GM12878 (cell line): Measurements from ENCODE around the gene MEAK7. TPM values are rescaled to one million over a fixed set of nuclear protein-coding genes. Genes with fewer than 3 reads are reported as not detected.

Experiments used
- ATAC-seq: fragments of 200-7000 bp; cut with Tn5 transposase; 3 replicates; pipeline ENCODE4 v1.9.1; 2020; ENCODE audit warnings: mild to moderate bottlenecking, moderate library complexity
- BruUV-seq: library from RNA; stranded (reverse); fragments of 400-500 nt; replicated peaks from 2 replicates; lab custom pipeline; 2021; lab: Mats Ljungman, UMichigan
- CTCF ChIA-PET: fragments of 300-600 bp; sonication (Branson Sonifier 250); formaldehyde crosslinking; extraction: SDS; loops from one replicate; lab custom pipeline; 2021; ENCODE audit warnings: inconsistent platforms; lab: Yijun Ruan, JAX
- POLR2A ChIA-PET: fragments of 350-600 bp; formaldehyde crosslinking; extraction: SDS; loops from one replicate; lab custom pipeline; 2021; ENCODE audit warnings: inconsistent platforms; lab: Charles Lee
- RAD21 ChIA-PET: fragments of 300-600 bp; sonication (Branson Sonifier 250); formaldehyde crosslinking; loops from one replicate; lab custom pipeline; 2023; ENCODE audit warnings: antibody characterized with exemption; ENCODE audit not compliant: unreplicated experiment; lab: Charles Lee
- SMC1A ChIA-PET: fragments of 300-600 bp; sonication (Branson Sonifier 250); formaldehyde crosslinking; loops from one replicate; lab custom pipeline; 2023; ENCODE audit not compliant: unreplicated experiment, uncharacterized antibody; lab: Charles Lee
- DNase-seq: peaks from one replicate; pipeline ENCODE4 v3.0.0-alpha.2; 2011; ENCODE audit warnings: low read depth, low spot score
- FAIRE-seq: peaks from 3 replicates; lab custom pipeline; 2011; peaks lifted over from hg19 to GRCh38; lab: Jason Lieb, UNC
- H2AFZ ChIP-seq: 2 replicates; pipeline ENCODE4 v1.6.0; 2011; ENCODE audit warnings: low read depth, low read length, control low read depth; ENCODE audit not compliant: control insufficient read depth
- H3K27ac ChIP-seq: 2 replicates; pipeline ENCODE4 v1.5.1; 2011; ENCODE audit warnings: control low read depth; ENCODE audit not compliant: control insufficient read depth, insufficient read depth
- H3K27me3 ChIP-seq, 2 experiments: replicated peaks in 1 of 2; 2 replicates each; pipeline versions ENCODE4 v1.6.0 to v1.6.1; 2011; ENCODE audit warnings: low read length in 1 of 2; ENCODE audit not compliant: control insufficient read depth in 2 of 2, insufficient read depth in 2 of 2
- H3K36me3 ChIP-seq, 2 experiments: 2 replicates each; pipeline ENCODE4 v1.5.1; 2011; ENCODE audit warnings: low read length in 1 of 2; ENCODE audit not compliant: control insufficient read depth in 2 of 2, insufficient read depth in 2 of 2
- H3K4me1 ChIP-seq: 2 replicates; pipeline ENCODE4 v1.6.1; 2011; ENCODE audit warnings: mild to moderate bottlenecking, low read length, moderate library complexity, mixed read lengths; ENCODE audit not compliant: control insufficient read depth, insufficient read depth
- H3K4me2 ChIP-seq: 2 replicates; pipeline ENCODE4 v1.6.0; 2011; ENCODE audit warnings: control low read depth; ENCODE audit not compliant: control insufficient read depth, insufficient read depth
- H3K4me3 ChIP-seq: fragments of 200-600 bp; sonication (generic); 2 replicates; pipeline ENCODE4 v1.5.1; 2016
- H3K79me2 ChIP-seq: 2 replicates; pipeline ENCODE4 v1.6.0; 2011; ENCODE audit warnings: low read length; ENCODE audit not compliant: control insufficient read depth, insufficient read depth
- H3K9ac ChIP-seq: 2 replicates; pipeline ENCODE4 v1.8.0; 2011; ENCODE audit warnings: low read length, control low read depth, mixed read lengths; ENCODE audit not compliant: control insufficient read depth, insufficient read depth
- H3K9me3 ChIP-seq: replicated peaks from 3 replicates; pipeline ENCODE4 v1.5.1; 2011; ENCODE audit warnings: mild to moderate bottlenecking, low read length; ENCODE audit not compliant: control insufficient read depth, insufficient read depth
- H4K20me1 ChIP-seq: 2 replicates; pipeline ENCODE4 v1.6.0; 2011; ENCODE audit not compliant: control insufficient read depth, insufficient read depth
- ASH2L ChIP-seq: fragments of 300-600, 200-600 bp; sonication (generic); IDR thresholded peaks from 2 replicates; pipeline ENCODE4 v1.6.1; 2017; ENCODE audit warnings: low read depth, mild to moderate bottlenecking, borderline replicate concordance
- BHLHE40 ChIP-seq, 2 experiments: fragments of 450-650 bp in 1 of 2; IDR thresholded peaks; 2 replicates each; pipeline ENCODE4 v1.6.1; 2011 to 2017; ENCODE audit warnings: low read depth in 2 of 2, borderline replicate concordance in 1 of 2, improper control_type of control experiment in 1 of 2, low read length in 1 of 2, mild to moderate bottlenecking in 1 of 2
- CHD2 ChIP-seq: IDR thresholded peaks from 2 replicates; pipeline ENCODE4 v1.6.1; 2011; ENCODE audit warnings: low read depth, low read length, improper control_type of control experiment, borderline replicate concordance
- JUNB ChIP-seq: IDR thresholded peaks from 2 replicates; pipeline ENCODE4 v1.6.1; 2016; ENCODE audit warnings: antibody characterized with exemption, mild to moderate bottlenecking
- MEF2B ChIP-seq: fragments of 450-650 bp; IDR thresholded peaks from 2 replicates; pipeline ENCODE4 v1.6.1; 2018; ENCODE audit warnings: mild to moderate bottlenecking, moderate library complexity; ENCODE audit not compliant: partially characterized antibody, poor library complexity, severe bottlenecking
- MYC ChIP-seq: IDR thresholded peaks from 2 replicates; pipeline ENCODE4 v1.6.1; 2011; ENCODE audit warnings: mild to moderate bottlenecking, low read length, moderate library complexity, inconsistent platforms; ENCODE audit not compliant: insufficient read depth, insufficient replicate concordance, insufficient read length, severe bottlenecking
- RUNX3 ChIP-seq: IDR thresholded peaks from 2 replicates; pipeline ENCODE4 v1.6.1; 2012; ENCODE audit warnings: low read length, inconsistent platforms
- SRF ChIP-seq, 2 experiments: IDR thresholded peaks; 2 replicates each; pipeline ENCODE4 v1.6.1; 2011; ENCODE audit warnings: low read depth in 2 of 2, low read length in 2 of 2, mild to moderate bottlenecking in 1 of 2, moderate library complexity in 1 of 2
- STAT3 ChIP-seq: IDR thresholded peaks from 2 replicates; pipeline ENCODE4 v1.6.1; 2011; ENCODE audit warnings: low read depth, low read length, improper control_type of control experiment
- TCF7 ChIP-seq: IDR thresholded peaks from 2 replicates; pipeline ENCODE4 v1.6.1; 2014; ENCODE audit warnings: antibody characterized with exemption, borderline replicate concordance
- ZSCAN29 ChIP-seq: fragments of 450-650 bp; IDR thresholded peaks from 2 replicates; pipeline ENCODE4 v1.6.1; 2017; ENCODE audit warnings: mild to moderate bottlenecking, moderate library complexity
- WGBS: methylation state at CpG from one replicate; pipeline ENCODE4 v1.1.6; 2016; ENCODE audit warnings: low lambda C conversion rate; ENCODE audit not compliant: insufficient replicate concordance, insufficient coverage; ENCODE audit errors: missing lambda C conversion rate; 5-methylcytosine and 5-hydroxymethylcytosine counted together
- in situ Hi-C: fragments of 300-500 bp; cut with MboI; formaldehyde crosslinking; loops from 9 replicates; pipeline ENCODE4 v1.14.3; 2018; ENCODE audit warnings: mixed read lengths
- intact Hi-C: fragments of 100-400 bp; cut with micrococcal nuclease; formaldehyde crosslinking; loops from one replicate; pipeline ENCODE4 v1.14.2; 2022; ENCODE audit not compliant: unreplicated experiment
- polyA plus RNA-seq, 11 experiments: library from polyadenylated mRNA; depleted of rRNA in 4 of 11; unstranded in 6 of 11; stranded (reverse) in 5 of 11; fragments of >200 nt; fragmentation: Nextera tagmentation in 4 of 11; fragmentation: Illumina TruSeq in 1 of 11; extraction: Ambion mirVana in 4 of 11; extraction: Trizol in 1 of 11; gene quantifications; 1 replicate in 1 of 11; 2 replicates in 10 of 11; pipeline versions ENCODE4 v1.2.1 to v1.2.3, GENCODE V29; 2011 to 2016; ENCODE audit warnings: inconsistent platforms in 2 of 11, missing spikeins in 2 of 11, low read depth in 1 of 11
- total RNA-seq, 4 experiments: library from RNA; depleted of rRNA in 3 of 4; stranded (reverse); fragments of >200 nt in 3 of 4; fragmentation: Illumina TruSeq in 1 of 4; extraction: Trizol in 1 of 4; gene quantifications; 2 replicates each; pipeline versions ENCODE4 v1.2.1 to v1.2.3, GENCODE V29; 2013 to 2021
- TF ChIP-seq, protein P1 (sequence below): fragments of 450-650 bp; IDR thresholded peaks from 2 replicates; pipeline ENCODE4 v1.6.1; 2016; ENCODE audit warnings: mild to moderate bottlenecking
- TF ChIP-seq, protein P2 (sequence below): IDR thresholded peaks from 2 replicates; pipeline ENCODE4 v1.6.1; 2011; ENCODE audit warnings: low read depth, mild to moderate bottlenecking, low read length, moderate library complexity, borderline replicate concordance; ENCODE audit errors: extremely low read depth
- TF ChIP-seq, protein P3 (sequence below): fragments of 450-650 bp; IDR thresholded peaks from 2 replicates; pipeline ENCODE4 v1.6.1; 2018; ENCODE audit warnings: borderline replicate concordance, mild to moderate bottlenecking; ENCODE audit not compliant: partially characterized antibody
- TF ChIP-seq, protein P4 (sequence below): IDR thresholded peaks from 2 replicates; pipeline ENCODE4 v1.6.1; 2011; ENCODE audit warnings: mild to moderate bottlenecking, low read depth, low read length, moderate library complexity; ENCODE audit not compliant: insufficient replicate concordance

The MEAK7 gene
- total and polyA plus RNA-seq, 10 of the 15 experiments (the other 5 are each of a cell fraction or from before 2014, with no cell fraction given) = 1.4 to 11.9 (median 6.4) TPM

DNA sequence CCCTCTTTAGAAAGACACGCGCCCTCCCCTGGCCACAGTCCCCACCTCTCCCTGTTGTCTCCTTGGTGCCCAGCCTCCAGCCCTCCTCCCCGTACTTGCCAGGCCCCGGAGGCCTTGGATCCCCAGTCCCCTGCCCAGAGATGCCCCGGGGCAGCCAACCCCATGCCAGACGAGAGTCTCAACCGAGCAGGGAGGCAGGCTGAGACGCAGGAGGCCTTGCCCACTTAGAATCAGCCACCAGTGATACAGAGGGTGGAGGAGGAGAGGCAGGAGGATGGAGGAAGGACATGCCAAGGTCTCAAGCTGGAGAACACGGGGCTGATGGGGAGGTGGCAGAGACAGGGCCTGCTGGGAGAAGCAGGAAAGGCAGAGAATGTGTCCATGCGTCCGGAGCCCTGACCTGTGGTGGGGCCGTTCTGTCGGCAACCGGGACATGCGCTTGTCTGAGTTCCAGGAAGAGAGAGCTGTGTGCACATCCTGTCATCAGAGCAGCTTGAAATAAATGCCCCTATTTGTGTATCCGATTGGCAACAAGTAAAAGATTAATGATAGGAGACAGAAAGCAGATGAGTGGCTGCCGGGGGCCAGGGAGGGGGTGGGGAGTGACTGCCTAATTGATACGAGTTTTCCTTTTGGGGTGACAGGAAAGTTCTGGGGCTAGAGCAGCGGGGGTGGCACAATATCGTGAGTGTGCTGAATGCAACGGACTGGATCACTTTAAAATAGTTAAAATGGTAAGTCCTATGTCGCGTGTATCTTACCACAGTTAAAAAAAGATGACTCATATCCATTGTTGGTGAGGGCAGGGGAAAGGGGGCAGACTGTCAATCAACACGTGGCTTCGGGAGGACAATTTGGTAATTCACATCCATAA lies 44.7 kb upstream of the MEAK7 start:
- ChIA-PET CTCF (no interaction called here), POLR2A (interaction anchor here (1.0 kb wide), 1 partner anchor 8 kb away, joined by 4 read pairs; no protein-coding TSS in a partner anchor), SMC1A (no interaction called here), RAD21 (interaction anchor here (1.0 kb wide), 1 partner anchor 29 kb away, joined by 5 read pairs; no protein-coding TSS in a partner anchor)
- ATAC-seq = peak; percentile 35; the same call in 1 of the 3 replicates
- WGBS = 57% methylated on average over 25 of the region's 25 CpGs
- DNase-seq = no peak
- no TSS peak for BruUV-seq
- H3K4me2 ChIP-seq = peak overlapping the region; percentile 31; the same call in 1 of the 2 replicates
- no peaks in the 10 kb centered on the region for H3K36me3 ChIP-seq
- no peaks in the 10 kb centered on the region for H3K9me3 ChIP-seq
- H3K4me3 ChIP-seq = no peak overlapping the region
- no peak for FAIRE-seq
- no peak overlapping the region for H3K27ac ChIP-seq
- intact Hi-C loops (no loop called here), in situ Hi-C loops (no loop called here)
- peak overlapping the region; percentile 7; the same call in 1 of the 2 replicates for H2AFZ ChIP-seq
- peaks cover 18% of the 10 kb centered on the region for H3K4me1 ChIP-seq
- TF ChIP-seq SRF (IDR thresholded peaks at IDR 0.05; ENCODE audit: low read depth in 2 of 2, low read length in 2 of 2) (0 out of 4 replicates have a peak, but pooled peaks of 1 of the 2 experiments have one; percentile 15), BHLHE40 (IDR thresholded peaks at IDR 0.05; ENCODE audit: borderline replicate concordance in 1 of 2, low read depth in 2 of 2, low read length in 1 of 2) (peak; percentile 10 to 37; a peak in 1 of 4 replicates), ASH2L (no peak), MYC (no peak), STAT3 (no peak), CHD2 (no peak), JUNB (peak; percentile 42; the same call in 1 of the 2 replicates), RUNX3 (peak; percentile 53; the same call in 1 of the 2 replicates), TCF7 (no peak), ZSCAN29 (no peak), MEF2B (no peak)
- TF ChIP-seq, protein P1, sequence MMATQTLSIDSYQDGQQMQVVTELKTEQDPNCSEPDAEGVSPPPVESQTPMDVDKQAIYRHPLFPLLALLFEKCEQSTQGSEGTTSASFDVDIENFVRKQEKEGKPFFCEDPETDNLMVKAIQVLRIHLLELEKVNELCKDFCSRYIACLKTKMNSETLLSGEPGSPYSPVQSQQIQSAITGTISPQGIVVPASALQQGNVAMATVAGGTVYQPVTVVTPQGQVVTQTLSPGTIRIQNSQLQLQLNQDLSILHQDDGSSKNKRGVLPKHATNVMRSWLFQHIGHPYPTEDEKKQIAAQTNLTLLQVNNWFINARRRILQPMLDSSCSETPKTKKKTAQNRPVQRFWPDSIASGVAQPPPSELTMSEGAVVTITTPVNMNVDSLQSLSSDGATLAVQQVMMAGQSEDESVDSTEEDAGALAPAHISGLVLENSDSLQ = peak; percentile 81
- TF ChIP-seq, protein P2, sequence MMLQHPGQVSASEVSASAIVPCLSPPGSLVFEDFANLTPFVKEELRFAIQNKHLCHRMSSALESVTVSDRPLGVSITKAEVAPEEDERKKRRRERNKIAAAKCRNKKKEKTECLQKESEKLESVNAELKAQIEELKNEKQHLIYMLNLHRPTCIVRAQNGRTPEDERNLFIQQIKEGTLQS = no peak
- TF ChIP-seq, protein P3, sequence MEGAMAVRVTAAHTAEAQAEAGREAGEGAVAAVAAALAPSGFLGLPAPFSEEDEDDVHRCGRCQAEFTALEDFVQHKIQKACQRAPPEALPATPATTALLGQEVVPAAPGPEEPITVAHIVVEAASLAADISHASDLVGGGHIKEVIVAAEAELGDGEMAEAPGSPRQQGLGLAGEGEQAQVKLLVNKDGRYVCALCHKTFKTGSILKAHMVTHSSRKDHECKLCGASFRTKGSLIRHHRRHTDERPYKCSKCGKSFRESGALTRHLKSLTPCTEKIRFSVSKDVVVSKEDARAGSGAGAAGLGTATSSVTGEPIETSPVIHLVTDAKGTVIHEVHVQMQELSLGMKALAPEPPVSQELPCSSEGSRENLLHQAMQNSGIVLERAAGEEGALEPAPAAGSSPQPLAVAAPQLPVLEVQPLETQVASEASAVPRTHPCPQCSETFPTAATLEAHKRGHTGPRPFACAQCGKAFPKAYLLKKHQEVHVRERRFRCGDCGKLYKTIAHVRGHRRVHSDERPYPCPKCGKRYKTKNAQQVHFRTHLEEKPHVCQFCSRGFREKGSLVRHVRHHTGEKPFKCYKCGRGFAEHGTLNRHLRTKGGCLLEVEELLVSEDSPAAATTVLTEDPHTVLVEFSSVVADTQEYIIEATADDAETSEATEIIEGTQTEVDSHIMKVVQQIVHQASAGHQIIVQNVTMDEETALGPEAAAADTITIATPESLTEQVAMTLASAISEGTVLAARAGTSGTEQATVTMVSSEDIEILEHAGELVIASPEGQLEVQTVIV = no peak
- TF ChIP-seq, protein P4, sequence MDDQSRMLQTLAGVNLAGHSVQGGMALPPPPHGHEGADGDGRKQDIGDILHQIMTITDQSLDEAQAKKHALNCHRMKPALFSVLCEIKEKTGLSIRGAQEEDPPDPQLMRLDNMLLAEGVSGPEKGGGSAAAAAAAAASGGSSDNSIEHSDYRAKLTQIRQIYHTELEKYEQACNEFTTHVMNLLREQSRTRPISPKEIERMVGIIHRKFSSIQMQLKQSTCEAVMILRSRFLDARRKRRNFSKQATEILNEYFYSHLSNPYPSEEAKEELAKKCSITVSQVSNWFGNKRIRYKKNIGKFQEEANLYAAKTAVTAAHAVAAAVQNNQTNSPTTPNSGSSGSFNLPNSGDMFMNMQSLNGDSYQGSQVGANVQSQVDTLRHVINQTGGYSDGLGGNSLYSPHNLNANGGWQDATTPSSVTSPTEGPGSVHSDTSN = peak; percentile 33
- H4K20me1 ChIP-seq = no peaks in the 10 kb centered on the region
- no peaks in the 10 kb centered on the region for H3K79me2 ChIP-seq
- no peak overlapping the region for H3K9ac ChIP-seq
- H3K27me3 ChIP-seq = 0 out of 4 replicates have a peak, but pooled peaks cover 0 to 2% of the 10 kb centered on the region in 2 experiments
